Measurements from ENCODE around the gene SUN2. TPM values are rescaled to one million over a fixed set of nuclear protein-coding genes. Genes with fewer than 3 reads are reported as not detected.
A peak's percentile ranks its signal among the peaks of the same experiment; 100 is the strongest.

Gene SUN2
- total and polyA plus RNA-seq, 10 of the 15 experiments (the other 5 are each of a cell fraction or from before 2014, with no cell fraction given): 0.18 to 107 (median 35.9) TPM

DNA sequence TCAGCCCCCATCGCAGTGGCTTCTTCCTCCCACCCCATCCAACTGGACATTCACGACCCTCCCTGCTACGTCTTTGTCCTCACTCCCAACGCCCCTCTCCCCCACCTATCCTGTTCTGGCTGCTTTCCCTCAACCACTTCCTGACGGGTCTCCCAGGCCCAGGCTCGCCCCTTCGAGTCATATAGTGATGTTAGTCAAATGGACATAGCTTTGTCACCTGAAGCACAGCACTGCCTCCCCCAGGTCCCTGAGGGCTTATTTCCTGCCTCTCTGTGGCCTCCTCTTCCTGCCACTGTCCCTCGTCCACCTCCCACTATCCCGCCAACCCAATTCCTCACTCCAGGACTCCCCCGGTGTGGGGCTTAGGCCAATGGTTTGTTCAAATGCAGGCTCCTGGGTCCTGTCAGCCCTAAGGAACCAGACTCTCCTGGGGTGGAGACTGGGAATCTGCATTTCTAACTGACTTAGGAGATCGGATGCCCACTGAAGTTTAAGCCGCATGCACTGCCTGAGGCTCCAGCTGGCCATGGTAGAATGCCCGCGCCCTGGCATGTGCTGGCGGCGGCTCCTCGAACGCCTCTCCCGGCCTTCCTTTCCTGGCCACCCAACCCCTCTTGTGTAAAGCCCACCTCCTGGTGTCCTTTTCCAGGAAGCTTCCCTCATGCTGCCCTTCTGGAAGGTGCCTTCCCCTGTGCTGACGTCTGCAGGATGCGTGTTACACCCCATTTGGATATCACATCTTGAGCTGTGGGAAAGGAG is 18.3 kb downstream of the SUN2 start:
- in situ Hi-C loops (cut with MboI): no loop called here
- 71% methylated on average over 21 of the region's 21 CpGs for WGBS (ENCODE audit: insufficient coverage, insufficient replicate concordance, low lambda C conversion rate, missing lambda C conversion rate)
- ChIA-PET CTCF (interaction anchor here (1.3 kb wide), 1 partner anchor 29 kb away, joined by 3 read pairs; no protein-coding TSS in a partner anchor), POLR2A (no interaction called here), RAD21 (ENCODE audit: unreplicated experiment) (no interaction called here), SMC1A (ENCODE audit: uncharacterized antibody, unreplicated experiment) (no interaction called here)
- FAIRE-seq: no peak
- Histone ChIP-seq H3K9me3 (replicated peaks; ENCODE audit: control insufficient read depth, insufficient read depth, low read length) (no peaks in the 10 kb centered on the region), H3K36me3 (ENCODE audit: control insufficient read depth in 2 of 2, insufficient read depth in 2 of 2, low read length in 1 of 2) (peaks cover 26 to 64% of the 10 kb centered on the region in 2 experiments), H3K27me3 (replicated peaks in 1 of 2; ENCODE audit: control insufficient read depth in 2 of 2, insufficient read depth in 2 of 2, low read length in 1 of 2) (no peaks in the 10 kb centered on the region), H3K79me2 (ENCODE audit: control insufficient read depth, insufficient read depth, low read length) (no peaks in the 10 kb centered on the region), H3K9ac (ENCODE audit: control insufficient read depth, insufficient read depth, low read length) (no peak overlapping the region), H3K27ac (ENCODE audit: control insufficient read depth, insufficient read depth) (no peak overlapping the region), H3K4me1 (ENCODE audit: control insufficient read depth, insufficient read depth, low read length) (no peaks in the 10 kb centered on the region), H2AFZ (ENCODE audit: control insufficient read depth, low read depth, low read length) (no peak overlapping the region), H3K4me3 (no peak overlapping the region), H4K20me1 (ENCODE audit: control insufficient read depth, insufficient read depth) (peaks cover 2% of the 10 kb centered on the region; the same call in 1 of the 2 replicates), H3K4me2 (ENCODE audit: control insufficient read depth, insufficient read depth) (no peak overlapping the region)
- no peak for DNase-seq (ENCODE audit: low read depth, low spot score)
- no peak for TF ChIP-seq KAT2A (conservative IDR thresholded peaks at IDR 0.05; ENCODE audit: control insufficient read depth, low read depth, low read length)
- TF ChIP-seq MLLT1 (IDR thresholded peaks at IDR 0.05): no peak
- TF ChIP-seq NFXL1 (IDR thresholded peaks at IDR 0.05; ENCODE audit: borderline replicate concordance): no peak
- TF ChIP-seq POLR2A (IDR thresholded peaks at IDR 0.05; ENCODE audit: low read depth, low read length): peak; percentile 57
- peak; percentile 19; the same call in 1 of the 2 replicates for TF ChIP-seq POLR2AphosphoS5 (IDR thresholded peaks at IDR 0.05; ENCODE audit: low read length)
- no peak for ATAC-seq
- BruUV-seq (replicated peaks): no TSS peak
- intact Hi-C loops (cut with micrococcal nuclease; ENCODE audit: unreplicated experiment): no loop called here

GRCh38 chr22:38736257-38736570 is 19.6 kb downstream of the SUN2 start:
- Histone ChIP-seq H3K4me2 (ENCODE audit: control insufficient read depth, insufficient read depth) (no peak overlapping the region), H3K9ac (ENCODE audit: control insufficient read depth, insufficient read depth, low read length) (no peak overlapping the region), H3K36me3 (ENCODE audit: control insufficient read depth in 2 of 2, insufficient read depth in 2 of 2, low read length in 1 of 2) (peaks cover 29 to 67% of the 10 kb centered on the region in 2 experiments), H3K27me3 (replicated peaks in 1 of 2; ENCODE audit: control insufficient read depth in 2 of 2, insufficient read depth in 2 of 2, low read length in 1 of 2) (no peaks in the 10 kb centered on the region), H4K20me1 (ENCODE audit: control insufficient read depth, insufficient read depth) (peaks cover 2% of the 10 kb centered on the region; the same call in 1 of the 2 replicates), H3K9me3 (replicated peaks; ENCODE audit: control insufficient read depth, insufficient read depth, low read length) (no peaks in the 10 kb centered on the region), H3K4me3 (no peak overlapping the region), H3K79me2 (ENCODE audit: control insufficient read depth, insufficient read depth, low read length) (no peaks in the 10 kb centered on the region), H3K4me1 (ENCODE audit: control insufficient read depth, insufficient read depth, low read length) (no peaks in the 10 kb centered on the region), H3K27ac (ENCODE audit: control insufficient read depth, insufficient read depth) (no peak overlapping the region), H2AFZ (ENCODE audit: control insufficient read depth, low read depth, low read length) (no peak overlapping the region)
- CTCF ChIA-PET: interaction anchor here (0.5 to 3.7 kb wide), 4 partner anchors 14 to 418 kb away, joined by 3 to 26 read pairs (median 3); no protein-coding TSS in a partner anchor
- DNase-seq (ENCODE audit: low read depth, low spot score): no peak
- SMC1A ChIA-PET (ENCODE audit: uncharacterized antibody, unreplicated experiment): no interaction called here
- RAD21 ChIA-PET (ENCODE audit: unreplicated experiment): interaction anchor here (1.0 kb wide), 1 partner anchor 10 kb away, joined by 3 read pairs; no protein-coding TSS in a partner anchor
- no peak for FAIRE-seq
- POLR2A ChIA-PET: interaction anchor here (1.4 kb wide), 1 partner anchor 10 kb away, joined by 3 read pairs; no protein-coding TSS in a partner anchor
- TF ChIP-seq POLR2A (IDR thresholded peaks at IDR 0.05; ENCODE audit: low read depth, low read length): 0 out of 2 replicates have a peak, but pooled peaks have one; percentile 31
- peak; percentile 36 for TF ChIP-seq POLR2AphosphoS5 (IDR thresholded peaks at IDR 0.05; ENCODE audit: low read length)
- TF ChIP-seq BMI1 (IDR thresholded peaks at IDR 0.05; ENCODE audit: borderline replicate concordance): no peak
- TF ChIP-seq PML (IDR thresholded peaks at IDR 0.05; ENCODE audit: low read length): 0 out of 2 replicates have a peak, but pooled peaks have one; percentile 6
- in situ Hi-C loops (cut with MboI): no loop called here
- intact Hi-C loops (cut with micrococcal nuclease; ENCODE audit: unreplicated experiment): no loop called here
- ATAC-seq: no peak
- no TSS peak for BruUV-seq (replicated peaks)
- 82% methylated on average over 7 of the region's 7 CpGs for WGBS (ENCODE audit: insufficient coverage, insufficient replicate concordance, low lambda C conversion rate, missing lambda C conversion rate)

Measured in GM12878 (cell line).